Muscle of leg (tissue), 11 donors: ENCODE results near the gene PLEKHH1. TPM values are rescaled to one million over a fixed set of nuclear protein-coding genes. Genes with fewer than 3 reads are reported as not detected.
A peak's percentile ranks its signal among the peaks of the same experiment; 100 is the strongest.

ENCODE experiments used
- DNase-seq: peaks from one replicate; pipeline ENCODE4 v3.0.0; 2013
- H3K27ac ChIP-seq: one replicate; pipeline ENCODE4 v1.5.1; 2013; ENCODE audit warnings: mild to moderate bottlenecking, low read length, control low read depth
- H3K27me3 ChIP-seq: one replicate; pipeline ENCODE4 v1.6.1; 2013; ENCODE audit warnings: low read length; ENCODE audit not compliant: control insufficient read depth, insufficient read depth
- H3K36me3 ChIP-seq: one replicate; pipeline ENCODE4 v1.6.1; 2013; ENCODE audit warnings: low read length; ENCODE audit not compliant: control insufficient read depth, insufficient read depth
- H3K4me1 ChIP-seq: one replicate; pipeline ENCODE4 v1.6.1; 2013; ENCODE audit warnings: low read length; ENCODE audit not compliant: control insufficient read depth, insufficient read depth
- H3K4me3 ChIP-seq: one replicate; pipeline ENCODE4 v1.5.1; 2013; ENCODE audit warnings: low read length, control low read depth
- H3K9me3 ChIP-seq: replicated peaks from 2 replicates; pipeline ENCODE4 v1.6.1; 2013; ENCODE audit warnings: low read depth, low read length; ENCODE audit not compliant: control insufficient read depth
- WGBS: methylation state at CpG from one replicate; pipeline ENCODE4 v1.1.5; 2013; ENCODE audit warnings: missing lambda C conversion rate; ENCODE audit not compliant: insufficient coverage; 5-methylcytosine and 5-hydroxymethylcytosine counted together
- polyA plus RNA-seq, 8 donors: library from polyadenylated mRNA; unstranded; fragments of 120-200 nt; gene quantifications; one replicate each; pipeline versions ENCODE4 v1.2.1 to v1.2.3, GENCODE V29; 2013; ENCODE audit warnings: inconsistent platforms in 1 of 8, low replicate concordance in 1 of 8; ENCODE audit not compliant: insufficient read length in 8 of 8, insufficient read depth in 1 of 8
- total RNA-seq: library from RNA; stranded (reverse); fragments of 120-200 nt; gene quantifications from one replicate; pipeline ENCODE4 v1.2.4, GENCODE V29; 2013

The PLEKHH1 gene
- total and polyA plus RNA-seq, 9 donors, result 0.58 to 3.5 (median 1.3) TPM

DNA sequence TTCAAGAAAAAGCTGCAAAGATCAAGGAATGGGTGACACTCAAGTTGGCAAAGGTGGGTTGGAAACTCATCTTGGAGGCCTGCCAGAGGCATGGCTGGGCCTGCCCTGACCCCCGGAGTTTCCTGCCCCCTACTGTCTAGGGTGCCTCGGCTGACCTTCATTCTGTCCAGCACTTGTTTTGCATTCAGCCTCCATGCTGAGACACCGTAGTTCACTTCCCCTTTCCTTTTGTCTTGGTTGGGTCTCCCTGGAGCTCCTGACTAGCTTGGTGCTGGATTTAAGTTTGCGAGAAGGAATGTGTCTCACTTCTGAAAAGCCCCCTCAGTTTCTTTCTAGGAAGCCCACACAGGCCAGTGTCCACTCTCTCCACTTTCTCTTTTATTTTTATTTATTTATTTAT, 26.5 kb downstream of the PLEKHH1 start:
- WGBS, result 39% methylated on average over 2 of the region's 4 CpGs
- Histone ChIP-seq H3K9me3 (no peaks in the 10 kb centered on the region), H3K36me3 (no peaks in the 10 kb centered on the region), H3K4me1 (peaks cover 3% of the 10 kb centered on the region), H3K27ac (no peak overlapping the region), H3K27me3 (no peaks in the 10 kb centered on the region), H3K4me3 (no peak overlapping the region)
- DNase-seq, result no peak

- no peak overlapping the region for H3K4me3 ChIP-seq
- no peak for DNase-seq
- H3K27ac ChIP-seq, result no peak overlapping the region
- H3K9me3 ChIP-seq, result no peaks in the 10 kb centered on the region
- peaks cover 11% of the 10 kb centered on the region for H3K4me1 ChIP-seq
- H3K27me3 ChIP-seq, result no peaks in the 10 kb centered on the region
- 90% methylated on average over 10 of the region's 14 CpGs for WGBS
- no peaks in the 10 kb centered on the region for H3K36me3 ChIP-seq
Measured at GRCh38 chr14:67562025-67562775, 29.1 kb downstream of the PLEKHH1 start.

DNA sequence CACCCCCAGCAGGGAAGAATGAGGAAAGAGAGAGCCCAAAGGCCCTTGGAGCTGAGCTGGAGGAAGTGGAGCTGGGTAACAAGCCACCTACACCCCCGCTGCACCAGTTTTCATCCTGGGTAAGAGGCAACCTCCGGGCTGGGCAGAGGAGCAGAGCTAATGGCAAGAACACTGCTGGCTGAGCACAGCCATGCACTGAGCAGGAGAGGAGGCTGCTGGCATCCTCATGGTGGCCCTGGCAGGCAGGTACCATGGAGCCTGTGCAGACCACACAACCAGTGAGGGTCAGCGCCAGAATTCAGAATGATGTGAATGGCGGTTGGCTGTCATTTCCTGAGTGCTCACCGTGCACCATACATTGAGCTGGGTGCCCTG, 29.7 kb downstream of the PLEKHH1 start:
- H3K27me3 ChIP-seq, result no peaks in the 10 kb centered on the region
- DNase-seq, result no peak
- H3K9me3 ChIP-seq, result no peaks in the 10 kb centered on the region
- 95% methylated on average over 4 of the region's 5 CpGs for WGBS
- no peak overlapping the region for H3K27ac ChIP-seq
- H3K36me3 ChIP-seq, result no peaks in the 10 kb centered on the region
- peaks cover 11% of the 10 kb centered on the region for H3K4me1 ChIP-seq
- no peak overlapping the region for H3K4me3 ChIP-seq

GRCh38 chr14:67564236-67564635, 31.1 kb downstream of the PLEKHH1 start:
- Histone ChIP-seq H3K27ac (no peak overlapping the region), H3K4me3 (no peak overlapping the region), H3K36me3 (no peaks in the 10 kb centered on the region), H3K9me3 (no peaks in the 10 kb centered on the region), H3K4me1 (peaks cover 9% of the 10 kb centered on the region), H3K27me3 (no peaks in the 10 kb centered on the region)
- DNase-seq, result no peak
- WGBS, result 88% methylated on average over 3 of the region's 5 CpGs

- peaks cover 9% of the 10 kb centered on the region for H3K4me1 ChIP-seq
- 20% methylated on average over 2 of the region's 6 CpGs for WGBS
- H3K27ac ChIP-seq, result no peak overlapping the region
- H3K27me3 ChIP-seq, result no peaks in the 10 kb centered on the region
- DNase-seq, result no peak
- no peaks in the 10 kb centered on the region for H3K36me3 ChIP-seq
- H3K4me3 ChIP-seq, result no peak overlapping the region
- H3K9me3 ChIP-seq, result no peaks in the 10 kb centered on the region
Measured at GRCh38 chr14:67566908-67567307, 33.8 kb downstream of the PLEKHH1 start.

DNA sequence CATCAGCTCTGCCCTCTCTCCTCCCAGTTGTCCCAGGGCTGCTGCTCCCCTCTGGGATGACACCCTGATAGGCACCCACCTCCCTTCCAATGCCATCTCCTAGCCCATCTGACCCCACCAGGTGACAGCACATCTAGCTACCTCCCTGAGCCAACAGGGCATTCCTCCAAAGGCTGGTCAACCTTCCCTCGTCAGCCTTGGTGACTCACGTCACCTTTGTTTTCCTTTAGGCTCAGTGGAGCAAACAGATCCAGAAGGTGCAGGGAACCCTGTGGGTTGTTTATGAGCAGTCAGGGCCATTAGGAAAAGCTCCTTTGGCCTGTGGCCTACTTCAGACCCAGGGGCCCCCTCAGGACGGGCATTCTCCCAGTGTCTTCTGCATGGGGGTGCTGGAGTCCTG, 34.6 kb downstream of the PLEKHH1 start:
- H3K9me3 ChIP-seq, result no peaks in the 10 kb centered on the region
- peaks cover 9% of the 10 kb centered on the region for H3K4me1 ChIP-seq
- DNase-seq, result no peak
- WGBS, result 100% methylated on average over 1 of the region's 3 CpGs
- H3K4me3 ChIP-seq, result no peak overlapping the region
- H3K36me3 ChIP-seq, result no peaks in the 10 kb centered on the region
- H3K27me3 ChIP-seq, result no peaks in the 10 kb centered on the region
- H3K27ac ChIP-seq, result no peak overlapping the region

DNA sequence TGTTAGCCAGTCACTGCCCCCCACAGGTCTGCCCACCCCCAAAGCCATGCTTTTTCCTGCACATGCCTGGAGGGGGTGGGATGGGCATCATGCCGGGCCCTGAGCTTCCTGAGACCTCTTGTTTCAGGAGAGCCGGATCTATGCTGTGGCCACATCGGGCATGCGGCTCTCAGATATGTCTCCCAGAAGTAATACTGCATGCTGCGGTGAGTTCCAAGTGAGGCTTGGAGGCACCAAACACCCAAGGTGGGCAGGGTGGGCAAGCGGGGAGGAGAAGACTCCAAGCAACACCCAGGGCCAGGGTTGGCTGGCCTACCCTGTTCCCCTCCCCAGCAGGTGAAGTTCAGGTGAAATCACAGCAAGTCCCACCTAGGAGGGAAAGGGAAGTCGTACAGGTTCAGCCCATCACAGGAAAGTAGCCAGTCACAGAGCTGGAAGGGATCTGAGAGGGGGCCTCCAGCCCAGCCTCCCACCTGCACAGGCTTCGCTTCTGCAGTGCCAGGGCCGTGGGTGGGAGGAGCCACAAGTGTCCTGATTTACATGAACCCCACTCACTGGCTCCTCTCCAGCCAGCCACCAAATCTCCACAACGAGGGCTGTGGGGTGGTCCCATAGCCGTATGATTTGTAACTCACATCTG, 36.0 kb downstream of the PLEKHH1 start:
- Histone ChIP-seq H3K4me1 (peaks cover 9% of the 10 kb centered on the region), H3K27me3 (no peaks in the 10 kb centered on the region), H3K27ac (no peak overlapping the region), H3K9me3 (no peaks in the 10 kb centered on the region), H3K36me3 (no peaks in the 10 kb centered on the region), H3K4me3 (no peak overlapping the region)
- WGBS, result 82% methylated on average over 7 of the region's 11 CpGs
- no peak for DNase-seq

GRCh38 chr14:67569651-67570290, 36.7 kb downstream of the PLEKHH1 start:
- WGBS, result no CpG with 5 or more reads among the region's 4 CpGs
- H3K9me3 ChIP-seq, result no peaks in the 10 kb centered on the region
- no peak overlapping the region for H3K4me3 ChIP-seq
- H3K27me3 ChIP-seq, result no peaks in the 10 kb centered on the region
- peaks cover 9% of the 10 kb centered on the region for H3K4me1 ChIP-seq
- no peak overlapping the region for H3K27ac ChIP-seq
- DNase-seq, result no peak
- H3K36me3 ChIP-seq, result no peaks in the 10 kb centered on the region

DNA sequence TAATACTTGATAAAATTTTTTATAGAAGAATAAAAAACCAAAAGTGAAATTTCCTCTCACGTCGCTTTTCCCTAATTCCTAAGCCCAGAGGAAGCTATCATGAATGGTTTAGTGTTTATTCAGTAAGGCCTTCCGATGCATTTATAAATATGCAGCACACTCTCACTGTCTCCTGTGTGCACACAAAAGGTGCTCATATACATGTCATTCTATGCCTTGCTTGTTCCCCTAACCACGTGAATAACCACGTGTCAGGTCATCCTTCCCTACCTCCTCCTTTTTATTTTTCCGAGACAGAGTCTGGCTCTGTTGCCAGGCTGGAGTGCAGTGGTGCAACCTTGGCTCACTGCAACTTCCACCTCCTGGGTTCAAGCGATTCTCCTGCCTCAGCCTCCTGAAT, 37.4 kb downstream of the PLEKHH1 start:
- DNase-seq, result no peak
- Histone ChIP-seq H3K4me3 (no peak overlapping the region), H3K27me3 (no peaks in the 10 kb centered on the region), H3K4me1 (peaks cover 9% of the 10 kb centered on the region), H3K9me3 (no peaks in the 10 kb centered on the region), H3K36me3 (no peaks in the 10 kb centered on the region), H3K27ac (no peak overlapping the region)
- WGBS, result 78% methylated on average over 4 of the region's 7 CpGs

DNA sequence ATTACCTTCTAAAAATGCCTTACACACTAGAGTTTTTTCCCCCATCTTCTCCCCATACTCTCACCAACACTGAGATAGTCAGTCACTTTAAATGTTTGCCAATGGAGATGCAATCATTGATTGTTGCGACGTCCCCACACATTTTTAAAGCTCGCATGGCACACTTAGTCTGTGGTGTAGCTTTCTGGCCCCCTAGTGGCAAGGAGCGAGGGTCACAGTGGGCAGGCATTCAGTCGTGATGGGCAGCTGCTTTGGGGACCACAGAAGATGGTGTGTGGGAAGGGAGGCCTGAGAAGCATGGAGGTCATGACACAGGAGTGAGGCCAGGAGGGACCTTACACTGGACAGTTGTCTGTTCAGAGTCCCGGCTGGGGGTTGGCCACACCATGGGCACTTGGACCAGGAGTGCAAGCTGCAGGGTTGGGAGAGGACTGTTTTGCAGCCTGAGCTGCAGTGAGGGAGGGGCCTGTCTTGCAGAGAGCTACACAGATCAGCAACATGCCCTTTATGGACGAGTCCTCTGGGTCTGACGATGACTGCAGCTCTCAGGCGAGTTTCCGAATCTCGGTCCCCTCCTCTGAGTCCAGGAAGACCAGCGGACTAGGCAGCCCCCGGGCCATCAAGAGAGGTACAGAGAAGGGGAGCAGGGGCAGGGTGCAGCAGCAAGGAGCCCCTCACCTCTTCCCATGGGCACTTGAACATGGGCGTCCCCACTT, 38.3 kb downstream of the PLEKHH1 start:
- no peaks in the 10 kb centered on the region for H3K27me3 ChIP-seq
- H3K27ac ChIP-seq, result no peak overlapping the region
- H3K36me3 ChIP-seq, result no peaks in the 10 kb centered on the region
- H3K4me1 ChIP-seq, result peaks cover 5% of the 10 kb centered on the region
- no peak overlapping the region for H3K4me3 ChIP-seq
- no peaks in the 10 kb centered on the region for H3K9me3 ChIP-seq
- WGBS, result 58% methylated on average over 10 of the region's 14 CpGs
- peak; percentile 63 for DNase-seq
